ENCODE results near the gene CMC2.

DNA sequence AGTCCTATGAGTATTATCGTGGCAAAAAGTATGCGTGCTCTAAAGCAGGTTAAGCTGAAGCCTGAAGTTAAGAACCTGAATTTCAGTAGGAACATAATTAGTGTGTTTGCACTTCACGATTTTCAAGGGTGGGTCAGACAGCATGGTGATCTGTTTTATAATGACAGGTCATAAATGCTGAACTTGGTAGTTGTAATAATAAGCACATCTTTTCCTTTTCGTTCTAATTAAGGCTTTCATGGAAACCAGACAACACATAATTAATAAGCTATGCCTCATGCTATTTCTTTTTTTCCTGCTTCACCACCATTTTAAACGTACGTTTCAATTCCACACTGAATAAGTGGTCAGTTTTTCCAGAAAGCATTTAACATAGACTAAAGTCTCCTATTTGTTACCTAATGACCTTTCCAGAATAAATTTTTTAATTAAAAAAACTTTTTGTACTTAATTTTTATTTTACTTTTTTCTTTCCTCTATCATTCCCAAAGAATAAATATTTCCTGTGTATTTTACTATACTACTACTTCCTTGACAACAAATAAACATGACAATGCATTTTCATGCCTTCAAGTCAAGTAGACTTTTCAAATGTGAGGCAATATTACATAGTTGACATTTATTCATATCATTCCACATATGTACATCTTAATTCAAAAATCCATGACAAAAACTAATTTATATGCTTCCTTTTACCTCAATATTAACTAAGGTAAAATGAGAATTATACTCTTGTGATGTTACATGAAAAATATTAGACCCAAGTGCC is 22.4 kb downstream of the CMC2 start:
- TF ChIP-seq POLR2A (IDR thresholded peaks at IDR 0.05) (no peak), POLR2AphosphoS5 (IDR thresholded peaks at IDR 0.05) (no peak)

Measured in sigmoid colon (tissue), 4 donors.